Endothelial cell of umbilical vein (primary cell): ENCODE results near the gene ERCC2. TPM values are rescaled to one million over a fixed set of nuclear protein-coding genes. Genes with fewer than 3 reads are reported as not detected.

Experiments used
- BruUV-seq: library from RNA; stranded (reverse); fragments of 400-500 nt; replicated peaks from 2 replicates; lab custom pipeline; 2021; lab: Mats Ljungman, UMichigan
- CTCF ChIA-PET: fragments of 300-600, 350-600 bp; sonication (Branson Sonifier 250); formaldehyde crosslinking; loops from one replicate; lab custom pipeline; 2021; ENCODE audit warnings: antibody characterized with exemption, inconsistent platforms; lab: Charles Lee
- POLR2A ChIA-PET: fragments of 300-600, 350-600 bp; sonication (Branson Sonifier 250); formaldehyde crosslinking; loops from one replicate; lab custom pipeline; 2021; ENCODE audit warnings: antibody characterized with exemption, inconsistent platforms; lab: Charles Lee
- DNase-seq: peaks from one replicate; pipeline ENCODE4 v3.0.0-alpha.2; 2011; ENCODE audit warnings: low read depth, low spot score
- FAIRE-seq: peaks from 2 replicates; lab custom pipeline; 2011; peaks lifted over from hg19 to GRCh38; lab: Jason Lieb, UNC
- H2AFZ ChIP-seq: 2 replicates; pipeline ENCODE4 v1.6.0; 2012; ENCODE audit warnings: low read depth, low read length, control low read depth, inconsistent platforms
- H3K27ac ChIP-seq: 2 replicates; pipeline ENCODE4 v1.5.1; 2011; ENCODE audit warnings: low read depth, mild to moderate bottlenecking, control low read depth, low read length, moderate library complexity; ENCODE audit not compliant: insufficient read depth
- H3K27me3 ChIP-seq, 2 experiments: 2 replicates each; pipeline versions ENCODE4 v1.6.0 to v1.6.1; 2011; ENCODE audit warnings: low read length in 2 of 2, mixed read lengths in 1 of 2; ENCODE audit not compliant: control insufficient read depth in 2 of 2, insufficient read depth in 2 of 2
- H3K36me3 ChIP-seq, 2 experiments: 2 replicates in 1 of 2; 3 replicates in 1 of 2; pipeline ENCODE4 v1.5.1; 2011; ENCODE audit warnings: low read length in 2 of 2, mild to moderate bottlenecking in 1 of 2, moderate library complexity in 1 of 2; ENCODE audit not compliant: control insufficient read depth in 2 of 2, insufficient read depth in 2 of 2; ENCODE audit errors: extremely low read depth in 1 of 2
- H3K4me1 ChIP-seq: 3 replicates; pipeline ENCODE4 v1.5.1; 2011; ENCODE audit warnings: mild to moderate bottlenecking, low read length; ENCODE audit not compliant: control insufficient read depth, insufficient read depth; ENCODE audit errors: extremely low read depth
- H3K4me2 ChIP-seq: 2 replicates; pipeline ENCODE4 v1.6.1; 2011; ENCODE audit warnings: low read length, control low read depth, mixed read lengths; ENCODE audit not compliant: insufficient read depth
- H3K4me3 ChIP-seq, 3 experiments: fragments of 200-600 bp in 1 of 3; sonication (generic), shearing (Covaris generic) in 1 of 3; replicated peaks in 1 of 3; 2 replicates each; pipeline ENCODE4 v1.5.1; 2011 to 2016; ENCODE audit warnings: control low read depth in 3 of 3, low read length in 3 of 3, mild to moderate bottlenecking in 2 of 3, inconsistent platforms in 1 of 3, low read depth in 1 of 3, moderate library complexity in 1 of 3; ENCODE audit not compliant: insufficient read depth in 1 of 3
- H3K79me2 ChIP-seq: 2 replicates; pipeline ENCODE4 v1.6.0; 2012; ENCODE audit warnings: low read length, inconsistent platforms; ENCODE audit not compliant: control insufficient read depth, insufficient read depth
- H3K9ac ChIP-seq: replicated peaks from 2 replicates; pipeline ENCODE3; 2011; ENCODE audit warnings: low read length, control low read depth; ENCODE audit not compliant: insufficient read depth; ENCODE audit errors: extremely low read depth
- H3K9me1 ChIP-seq: replicated peaks from 3 replicates; pipeline ENCODE4 v1.6.0; 2011; ENCODE audit warnings: mild to moderate bottlenecking, low read length; ENCODE audit not compliant: control insufficient read depth, insufficient read depth; ENCODE audit errors: extremely low read depth
- H3K9me3 ChIP-seq: replicated peaks from 2 replicates; pipeline ENCODE4 v1.5.1; 2012; ENCODE audit warnings: low read length, inconsistent platforms; ENCODE audit not compliant: control insufficient read depth, insufficient read depth
- H4K20me1 ChIP-seq: replicated peaks from 2 replicates; pipeline ENCODE3; 2011; ENCODE audit warnings: mild to moderate bottlenecking, low read length; ENCODE audit not compliant: control insufficient read depth, insufficient read depth; ENCODE audit errors: extremely low read depth
- CTCF ChIP-seq, 2 donors: IDR thresholded peaks; 1 replicate in 1 of 2; 2 replicates in 1 of 2; pipeline ENCODE4 v1.5.1; 2011; ENCODE audit warnings: low read length in 2 of 2, mild to moderate bottlenecking in 2 of 2, moderate library complexity in 2 of 2, control low read depth in 1 of 2, inconsistent platforms in 1 of 2, low read depth in 1 of 2; ENCODE audit not compliant: insufficient read depth in 1 of 2; ENCODE audit errors: extremely low read depth in 1 of 2
- EZH2 ChIP-seq: IDR thresholded peaks from 2 replicates; pipeline ENCODE4 v1.6.1; 2012; ENCODE audit warnings: borderline replicate concordance, low read depth, mild to moderate bottlenecking, moderate library complexity, low read length, inconsistent platforms; ENCODE audit not compliant: severe bottlenecking
- FOS ChIP-seq: IDR thresholded peaks from 2 replicates; pipeline ENCODE4 v1.6.1; 2011; ENCODE audit warnings: mild to moderate bottlenecking, low read length, moderate library complexity, borderline replicate concordance; ENCODE audit not compliant: insufficient read depth
- GATA2 ChIP-seq: IDR thresholded peaks from 2 replicates; pipeline ENCODE4 v1.7.0; 2011; ENCODE audit warnings: low read depth, mild to moderate bottlenecking, moderate library complexity, mixed read lengths, low read length; ENCODE audit not compliant: insufficient read length, insufficient read depth
- JUN ChIP-seq: IDR thresholded peaks from 2 replicates; pipeline ENCODE4 v1.6.1; 2011; ENCODE audit warnings: borderline replicate concordance, low read depth; ENCODE audit not compliant: insufficient read length, insufficient read depth
- MYC ChIP-seq: IDR thresholded peaks from one replicate; pipeline ENCODE4 v1.6.1; 2011; ENCODE audit warnings: mild to moderate bottlenecking, low read depth, low read length
- POLR2A ChIP-seq: IDR thresholded peaks from 2 replicates; pipeline ENCODE4 v1.6.1; 2012; ENCODE audit warnings: low read depth, mild to moderate bottlenecking, control low read depth, low read length
- POLR2AphosphoS5 ChIP-seq: IDR thresholded peaks from 2 replicates; pipeline ENCODE4 v1.6.1; 2012; ENCODE audit warnings: low read depth, mild to moderate bottlenecking, control low read depth, low read length, moderate library complexity; ENCODE audit not compliant: insufficient read depth
- dilution Hi-C: fragments of 300-500 bp; cut with MboI; formaldehyde crosslinking; loops from one replicate; pipeline ENCODE4 v1.15.0; 2019; ENCODE audit warnings: low sequenced_read_pairs; ENCODE audit not compliant: extremely low pct_ligation_motif_present
- intact Hi-C: fragments of 100-400 bp; cut with micrococcal nuclease; formaldehyde crosslinking; loops from one replicate; pipeline ENCODE4 v1.10.0; 2022
- polyA plus RNA-seq, 4 experiments: library from polyadenylated mRNA; depleted of rRNA in 3 of 4; stranded (reverse) in 3 of 4; unstranded in 1 of 4; fragments of >200 nt; gene quantifications; 2 replicates each; pipeline versions ENCODE4 v1.2.1 to v1.2.3, GENCODE V29; 2011 to 2012; ENCODE audit warnings: missing spikeins in 1 of 4
- total RNA-seq: library from RNA; stranded (reverse); gene quantifications from 2 replicates; pipeline ENCODE4 v1.2.3, GENCODE V29; 2021
- TF ChIP-seq, protein P1 (sequence below): IDR thresholded peaks from 2 replicates; pipeline ENCODE4 v1.6.1; 2011; ENCODE audit not compliant: insufficient read depth, insufficient read length

The ERCC2 gene
- total and polyA plus RNA-seq, 2 donors (not counting 3 experiments of a cell fraction or from before 2014, with no cell fraction given), result 59.9 to 61.8 TPM

DNA sequence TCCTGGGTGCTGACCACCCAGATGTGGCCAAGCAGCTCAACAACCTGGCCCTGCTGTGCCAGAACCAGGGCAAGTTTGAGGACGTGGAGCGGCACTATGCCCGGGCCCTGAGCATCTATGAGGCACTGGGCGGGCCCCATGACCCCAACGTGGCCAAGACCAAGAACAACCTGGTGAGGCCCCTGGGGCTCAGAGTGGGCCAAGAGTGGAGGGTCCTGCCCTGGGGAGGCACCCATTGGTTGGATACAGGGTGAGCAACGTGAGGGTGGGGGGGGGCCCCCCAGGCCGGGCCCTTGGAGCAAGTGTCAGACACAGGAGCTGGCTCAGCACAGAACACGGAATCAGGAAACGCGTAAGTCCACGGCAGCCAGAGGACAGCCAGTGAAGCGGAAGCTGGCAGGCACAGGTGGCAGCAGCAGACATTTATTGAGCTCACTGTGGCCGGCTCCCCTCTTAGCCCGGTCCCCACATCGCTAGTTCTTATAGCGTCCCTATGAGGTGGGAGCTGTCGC lies 20.9 kb downstream of the ERCC2 start:
- no peak overlapping the region for H3K27ac ChIP-seq
- H3K9me3 ChIP-seq, result no peaks in the 10 kb centered on the region
- no peak overlapping the region for H3K4me3 ChIP-seq
- no peak overlapping the region for H3K9ac ChIP-seq
- H3K4me2 ChIP-seq, result no peak overlapping the region
- H3K9me1 ChIP-seq, result no peaks in the 10 kb centered on the region
- H3K4me1 ChIP-seq, result no peaks in the 10 kb centered on the region
- H3K27me3 ChIP-seq, result no peaks in the 10 kb centered on the region
- BruUV-seq, result no TSS peak
- no peaks in the 10 kb centered on the region for H3K79me2 ChIP-seq
- no peaks in the 10 kb centered on the region for H4K20me1 ChIP-seq
- dilution Hi-C loops (no loop called here), intact Hi-C loops (no loop called here)
- DNase-seq (no peak), FAIRE-seq (no peak)
- H2AFZ ChIP-seq, result no peak overlapping the region
- ChIA-PET POLR2A (no interaction called here), CTCF (interaction anchor here (0.8 kb wide), 1 partner anchor 149 kb away, joined by 3 read pairs; no protein-coding TSS in a partner anchor)
- TF ChIP-seq POLR2A, result no peak
- TF ChIP-seq JUN, result no peak
- TF ChIP-seq MYC, result no peak
- no peak for TF ChIP-seq POLR2AphosphoS5
- no peak for TF ChIP-seq EZH2
- TF ChIP-seq FOS, result no peak
- no peak for TF ChIP-seq GATA2
- TF ChIP-seq, protein P1, sequence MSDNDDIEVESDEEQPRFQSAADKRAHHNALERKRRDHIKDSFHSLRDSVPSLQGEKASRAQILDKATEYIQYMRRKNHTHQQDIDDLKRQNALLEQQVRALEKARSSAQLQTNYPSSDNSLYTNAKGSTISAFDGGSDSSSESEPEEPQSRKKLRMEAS, result no peak
- no peak for TF ChIP-seq CTCF (IDR thresholded peaks at IDR 0.05; ENCODE audit: extremely low read depth in 1 of 2, insufficient read depth in 1 of 2, low read depth in 1 of 2, low read length in 2 of 2)
- peaks cover 3 to 28% of the 10 kb centered on the region in 2 experiments for H3K36me3 ChIP-seq
